Naive B cell (primary cell): ENCODE results near the gene WDR7. TPM values are rescaled to one million over a fixed set of nuclear protein-coding genes. Genes with fewer than 3 reads are reported as not detected.

Experiments
- polyA plus RNA-seq, 6 donors: library from polyadenylated mRNA; unstranded; fragments of 300-500 nt; fragmentation: Illumina TruSeq; gene quantifications; one replicate each; pipeline ENCODE4 v1.2.3, GENCODE V29; 2021; ENCODE audit warnings: low read depth in 6 of 6

The WDR7 gene
- polyA plus RNA-seq, 6 donors from 2014 or later = 14.7 to 24.7 (median 21.6) TPM

Other genes starting within 250 kb of the WDR7 start
- 10 to 100 TPM; 47.8 to 75.9 (median 63.1) TPM for gene TXNL1, start 12.8 kb upstream of the WDR7 start, polyA plus RNA-seq